ENCODE data around the gene MSI2.

The MSI2 gene

DNA sequence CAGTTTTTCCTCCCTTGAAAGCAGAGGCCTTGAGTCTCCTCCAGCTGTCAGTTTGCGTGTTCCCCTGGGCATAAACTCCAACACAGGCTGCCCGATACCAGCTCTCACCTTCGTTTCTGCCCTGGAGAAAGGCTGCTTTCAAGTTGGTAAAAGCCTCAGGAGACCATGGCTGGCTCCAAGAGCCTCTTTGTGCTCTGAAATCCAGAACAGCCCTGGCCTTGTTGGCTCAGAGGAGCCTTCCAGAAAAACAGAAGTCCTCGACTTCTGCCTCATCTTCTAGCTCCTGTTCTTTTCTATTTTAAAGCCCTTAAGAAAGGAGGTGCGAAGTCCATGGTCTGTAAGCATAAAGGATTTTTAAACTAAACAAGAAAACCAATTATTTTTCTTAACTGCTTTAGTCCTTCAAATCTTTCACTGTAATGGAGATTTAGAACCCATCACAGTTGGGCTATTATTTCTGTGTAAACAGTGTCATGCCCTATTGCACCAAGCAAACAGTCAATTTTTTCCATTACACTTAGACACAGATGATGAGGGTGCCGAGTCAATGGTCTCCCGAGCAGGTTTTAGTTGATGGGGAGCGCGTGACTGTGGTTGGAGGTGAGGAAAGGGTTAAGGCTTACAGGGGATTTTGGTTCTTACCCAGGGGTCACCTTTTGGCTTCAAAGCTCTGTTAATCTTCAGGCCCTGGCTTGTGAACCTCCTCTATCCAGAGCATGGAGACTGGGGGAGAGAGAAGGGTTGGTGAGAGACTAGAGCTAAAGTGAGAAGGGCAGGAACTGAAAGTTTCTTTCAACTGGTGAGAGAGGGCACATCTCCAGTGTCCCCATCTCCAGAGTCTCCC, 212.8 kb downstream of the MSI2 start:
- WGBS, 2 donors (ENCODE audit: extremely low coverage in 2 of 2, insufficient read length in 2 of 2, insufficient replicate concordance in 1 of 2): no CpG with 5 or more reads among the region's 9 CpGs
- Histone ChIP-seq H3K9ac (ENCODE audit: low read depth, low read length, poor library complexity) (no peak overlapping the region), H3K4ac (ENCODE audit: low read length) (no peak overlapping the region), H3K14ac (ENCODE audit: low read length) (no peak overlapping the region), H3K4me3 (ENCODE audit: low read length in 2 of 2) (no peak overlapping the region), H2AK5ac (ENCODE audit: low read depth, low read length) (peak overlapping the region; percentile 18), H2BK12ac (ENCODE audit: low read length) (no peak overlapping the region), H4K91ac (ENCODE audit: low read depth, low read length, poor library complexity) (no peak overlapping the region), H3K9me3 (replicated peaks in 1 of 2; ENCODE audit: control insufficient read depth in 2 of 2, insufficient read depth in 1 of 2, low read depth in 1 of 2, low read length in 2 of 2) (no peaks in the 10 kb centered on the region), H3K23ac (ENCODE audit: low read depth, low read length, poor library complexity) (no peak overlapping the region), H2BK15ac (ENCODE audit: low read length) (no peak overlapping the region), H4K8ac (ENCODE audit: low read depth, low read length) (no peak overlapping the region), H3K27ac (replicated peaks; ENCODE audit: low read length) (no peak overlapping the region), H3K36me3 (replicated peaks in 1 of 2; ENCODE audit: control insufficient read depth in 2 of 2, insufficient read depth in 2 of 2, low read length in 2 of 2) (no peaks in the 10 kb centered on the region), H3K27me3 (ENCODE audit: control insufficient read depth in 3 of 3, insufficient read depth in 3 of 3, low read depth in 1 of 3, low read length in 3 of 3) (no peaks in the 10 kb centered on the region), H3K79me1 (ENCODE audit: low read depth, low read length) (no peaks in the 10 kb centered on the region), H2AFZ (ENCODE audit: low read length) (no peak overlapping the region), H3K4me2 (ENCODE audit: insufficient read depth, low read length, poor library complexity, severe bottlenecking) (no peak overlapping the region), H2BK120ac (ENCODE audit: low read depth, low read length) (no peak overlapping the region), H2BK5ac (ENCODE audit: low read length) (no peak overlapping the region), H3K4me1 (ENCODE audit: control insufficient read depth in 2 of 2, insufficient read depth in 1 of 2, low read depth in 1 of 2, low read length in 2 of 2) (peaks cover 50 to 53% of the 10 kb centered on the region in 2 donors), H3K18ac (ENCODE audit: low read length) (no peak overlapping the region)
- DNase-seq (ENCODE audit: low spot score): no peak

DNA sequence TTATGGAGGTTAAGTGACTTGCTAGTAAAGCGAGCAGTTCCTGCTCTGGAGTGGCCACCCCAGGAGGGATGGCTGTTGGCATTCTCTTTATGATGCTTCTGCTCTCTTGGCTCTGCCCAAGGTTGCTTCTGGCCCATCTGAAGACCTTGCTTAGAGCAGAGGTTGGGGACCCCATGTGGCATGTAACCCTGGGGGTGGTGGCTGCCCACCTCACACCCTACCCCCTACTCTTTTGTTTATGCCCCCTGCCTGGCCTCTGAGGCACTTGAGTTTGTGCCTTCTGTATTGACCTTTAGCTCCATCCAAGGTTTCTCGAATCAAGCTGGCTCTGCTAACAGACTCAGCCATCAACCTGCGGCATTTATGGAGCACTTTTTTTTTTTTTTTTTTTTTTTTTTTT, 214.6 kb downstream of the MSI2 start:
- no peak for DNase-seq (ENCODE audit: low spot score)
- no peak overlapping the region for H3K4ac ChIP-seq (ENCODE audit: low read length)

DNA sequence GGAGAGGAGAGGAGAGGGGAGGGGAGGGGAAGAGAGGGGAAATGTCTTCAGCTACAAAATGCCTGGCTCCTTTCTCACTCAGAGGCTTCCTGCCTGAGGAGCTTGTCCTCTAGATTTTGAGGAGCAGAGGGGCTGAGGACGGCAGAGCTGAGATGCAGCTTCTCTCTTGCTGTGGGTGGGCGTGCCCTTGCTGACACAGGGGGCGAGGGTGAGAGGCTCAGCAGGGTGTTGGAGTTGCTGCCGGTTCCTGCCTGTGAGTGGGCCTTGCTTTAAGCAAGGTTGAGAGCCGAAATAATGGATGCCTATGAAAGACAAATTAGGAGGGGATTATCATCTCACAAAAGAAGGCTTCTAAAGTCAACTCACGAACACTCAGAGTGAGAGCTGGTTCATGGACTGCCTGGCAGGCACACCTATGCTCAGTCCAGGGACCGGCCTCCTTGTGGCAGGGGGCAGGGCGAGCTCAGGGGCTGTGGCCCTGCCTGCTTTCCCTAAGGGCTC, 215.6 kb downstream of the MSI2 start:
- Histone ChIP-seq H3K4me3 (ENCODE audit: low read length in 2 of 2) (no peak overlapping the region), H3K14ac (ENCODE audit: low read length) (no peak overlapping the region), H4K8ac (ENCODE audit: low read depth, low read length) (no peak overlapping the region), H3K9ac (ENCODE audit: low read depth, low read length, poor library complexity) (no peak overlapping the region), H3K4ac (ENCODE audit: low read length) (no peak overlapping the region), H3K23ac (ENCODE audit: low read depth, low read length, poor library complexity) (no peak overlapping the region), H3K27me3 (ENCODE audit: control insufficient read depth in 3 of 3, insufficient read depth in 3 of 3, low read depth in 1 of 3, low read length in 3 of 3) (no peaks in the 10 kb centered on the region), H3K18ac (ENCODE audit: low read length) (peak overlapping the region; percentile 83), H3K4me2 (ENCODE audit: insufficient read depth, low read length, poor library complexity, severe bottlenecking) (no peak overlapping the region), H3K9me3 (replicated peaks in 1 of 2; ENCODE audit: control insufficient read depth in 2 of 2, insufficient read depth in 1 of 2, low read depth in 1 of 2, low read length in 2 of 2) (no peaks in the 10 kb centered on the region), H3K4me1 (ENCODE audit: control insufficient read depth in 2 of 2, insufficient read depth in 1 of 2, low read depth in 1 of 2, low read length in 2 of 2) (peaks cover 50 to 61% of the 10 kb centered on the region in 2 donors), H2BK15ac (ENCODE audit: low read length) (no peak overlapping the region), H2BK120ac (ENCODE audit: low read depth, low read length) (no peak overlapping the region), H3K36me3 (replicated peaks in 1 of 2; ENCODE audit: control insufficient read depth in 2 of 2, insufficient read depth in 2 of 2, low read length in 2 of 2) (no peaks in the 10 kb centered on the region), H4K91ac (ENCODE audit: low read depth, low read length, poor library complexity) (no peak overlapping the region), H2BK12ac (ENCODE audit: low read length) (no peak overlapping the region), H2BK5ac (ENCODE audit: low read length) (no peak overlapping the region), H3K79me1 (ENCODE audit: low read depth, low read length) (no peaks in the 10 kb centered on the region), H2AK5ac (ENCODE audit: low read depth, low read length) (no peak overlapping the region), H3K27ac (replicated peaks; ENCODE audit: low read length) (peak overlapping the region; percentile 56), H2AFZ (ENCODE audit: low read length) (no peak overlapping the region)
- no CpG with 5 or more reads among the region's 8 CpGs for WGBS, 2 donors (ENCODE audit: extremely low coverage in 2 of 2, insufficient read length in 2 of 2, insufficient replicate concordance in 1 of 2)
- DNase-seq (ENCODE audit: low spot score): peak; percentile 67

More for the DNA sequence above, 214.6 kb downstream of the MSI2 start:
- Histone ChIP-seq H3K9ac (ENCODE audit: low read depth, low read length, poor library complexity) (no peak overlapping the region), H2BK15ac (ENCODE audit: low read length) (no peak overlapping the region), H2BK12ac (ENCODE audit: low read length) (no peak overlapping the region), H3K79me1 (ENCODE audit: low read depth, low read length) (no peaks in the 10 kb centered on the region), H3K14ac (ENCODE audit: low read length) (no peak overlapping the region), H4K8ac (ENCODE audit: low read depth, low read length) (no peak overlapping the region), H2AK5ac (ENCODE audit: low read depth, low read length) (no peak overlapping the region), H3K9me3 (replicated peaks in 1 of 2; ENCODE audit: control insufficient read depth in 2 of 2, insufficient read depth in 1 of 2, low read depth in 1 of 2, low read length in 2 of 2) (no peaks in the 10 kb centered on the region), H3K18ac (ENCODE audit: low read length) (peak overlapping the region; percentile 37), H3K4me1 (ENCODE audit: control insufficient read depth in 2 of 2, insufficient read depth in 1 of 2, low read depth in 1 of 2, low read length in 2 of 2) (peaks cover 49 to 54% of the 10 kb centered on the region in 2 donors), H3K4me2 (ENCODE audit: insufficient read depth, low read length, poor library complexity, severe bottlenecking) (no peak overlapping the region), H4K91ac (ENCODE audit: low read depth, low read length, poor library complexity) (no peak overlapping the region), H2BK120ac (ENCODE audit: low read depth, low read length) (no peak overlapping the region), H3K27ac (replicated peaks; ENCODE audit: low read length) (no peak overlapping the region), H3K36me3 (replicated peaks in 1 of 2; ENCODE audit: control insufficient read depth in 2 of 2, insufficient read depth in 2 of 2, low read length in 2 of 2) (no peaks in the 10 kb centered on the region), H3K27me3 (ENCODE audit: control insufficient read depth in 3 of 3, insufficient read depth in 3 of 3, low read depth in 1 of 3, low read length in 3 of 3) (no peaks in the 10 kb centered on the region), H2AFZ (ENCODE audit: low read length) (no peak overlapping the region), H3K23ac (ENCODE audit: low read depth, low read length, poor library complexity) (no peak overlapping the region), H3K4me3 (ENCODE audit: low read length in 2 of 2) (no peak overlapping the region), H2BK5ac (ENCODE audit: low read length) (no peak overlapping the region)
- no CpG with 5 or more reads among the region's 3 CpGs for WGBS, 2 donors (ENCODE audit: extremely low coverage in 2 of 2, insufficient read length in 2 of 2, insufficient replicate concordance in 1 of 2)

DNA sequence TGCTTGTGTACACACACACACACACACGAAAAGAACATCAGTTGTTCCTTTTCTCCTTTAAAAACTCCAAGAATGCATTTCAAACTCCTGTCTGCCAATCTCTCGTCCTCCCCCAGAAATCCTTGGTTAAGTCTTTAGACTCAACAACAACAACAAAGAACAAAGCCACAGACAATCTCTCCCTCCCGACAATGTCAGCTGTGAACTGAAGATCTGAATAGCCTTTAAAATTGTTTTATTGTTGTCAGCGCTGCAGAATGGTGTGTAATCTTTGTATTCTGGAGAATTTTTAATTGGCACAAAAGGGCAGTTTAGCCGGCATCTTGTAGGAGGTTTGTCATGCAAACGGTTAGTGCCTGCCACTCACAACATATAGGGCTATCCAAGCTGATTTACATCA, 219.5 kb downstream of the MSI2 start:
- H2BK5ac ChIP-seq (ENCODE audit: low read length): no peak overlapping the region
- peaks cover 7% of the 10 kb centered on the region for H3K79me1 ChIP-seq (ENCODE audit: low read depth, low read length)
- H3K23ac ChIP-seq (ENCODE audit: low read depth, low read length, poor library complexity): no peak overlapping the region
- no peak overlapping the region for H2BK15ac ChIP-seq (ENCODE audit: low read length)
- no peak for DNase-seq (ENCODE audit: low spot score)
- no peak overlapping the region for H2BK12ac ChIP-seq (ENCODE audit: low read length)
- no peak overlapping the region for H2AK5ac ChIP-seq (ENCODE audit: low read depth, low read length)
- WGBS, 2 donors (ENCODE audit: extremely low coverage in 2 of 2, insufficient read length in 2 of 2, insufficient replicate concordance in 1 of 2): no CpG with 5 or more reads among the region's 6 CpGs
- H3K4ac ChIP-seq (ENCODE audit: low read length): no peak overlapping the region
- no peaks in the 10 kb centered on the region for H3K9me3 ChIP-seq (replicated peaks in 1 of 2; ENCODE audit: control insufficient read depth in 2 of 2, insufficient read depth in 1 of 2, low read depth in 1 of 2, low read length in 2 of 2)
- H3K14ac ChIP-seq (ENCODE audit: low read length): no peak overlapping the region
- no peak overlapping the region for H3K4me2 ChIP-seq (ENCODE audit: insufficient read depth, low read length, poor library complexity, severe bottlenecking)
- H3K4me1 ChIP-seq (ENCODE audit: control insufficient read depth in 2 of 2, insufficient read depth in 1 of 2, low read depth in 1 of 2, low read length in 2 of 2): peaks cover 52 to 53% of the 10 kb centered on the region in 2 donors
- H2BK120ac ChIP-seq (ENCODE audit: low read depth, low read length): no peak overlapping the region
- H3K4me3 ChIP-seq (ENCODE audit: low read length in 2 of 2): no peak overlapping the region
- H2AFZ ChIP-seq (ENCODE audit: low read length): no peak overlapping the region
- no peak overlapping the region for H3K9ac ChIP-seq (ENCODE audit: low read depth, low read length, poor library complexity)
- H4K91ac ChIP-seq (ENCODE audit: low read depth, low read length, poor library complexity): no peak overlapping the region
- H3K27ac ChIP-seq (replicated peaks; ENCODE audit: low read length): no peak overlapping the region
- no peak overlapping the region for H3K18ac ChIP-seq (ENCODE audit: low read length)
- H4K8ac ChIP-seq (ENCODE audit: low read depth, low read length): no peak overlapping the region
- H3K27me3 ChIP-seq (ENCODE audit: control insufficient read depth in 3 of 3, insufficient read depth in 3 of 3, low read depth in 1 of 3, low read length in 3 of 3): no peaks in the 10 kb centered on the region
- H3K36me3 ChIP-seq (replicated peaks in 1 of 2; ENCODE audit: control insufficient read depth in 2 of 2, insufficient read depth in 2 of 2, low read length in 2 of 2): peaks cover 0 to 15% of the 10 kb centered on the region in 2 donors

Data from neuronal stem cell (in vitro differentiated cells).